ENCODE measurements around the gene CYP2U1.
A peak's percentile ranks its signal among the peaks of the same experiment; 100 is the strongest.

Gene CYP2U1

DNA sequence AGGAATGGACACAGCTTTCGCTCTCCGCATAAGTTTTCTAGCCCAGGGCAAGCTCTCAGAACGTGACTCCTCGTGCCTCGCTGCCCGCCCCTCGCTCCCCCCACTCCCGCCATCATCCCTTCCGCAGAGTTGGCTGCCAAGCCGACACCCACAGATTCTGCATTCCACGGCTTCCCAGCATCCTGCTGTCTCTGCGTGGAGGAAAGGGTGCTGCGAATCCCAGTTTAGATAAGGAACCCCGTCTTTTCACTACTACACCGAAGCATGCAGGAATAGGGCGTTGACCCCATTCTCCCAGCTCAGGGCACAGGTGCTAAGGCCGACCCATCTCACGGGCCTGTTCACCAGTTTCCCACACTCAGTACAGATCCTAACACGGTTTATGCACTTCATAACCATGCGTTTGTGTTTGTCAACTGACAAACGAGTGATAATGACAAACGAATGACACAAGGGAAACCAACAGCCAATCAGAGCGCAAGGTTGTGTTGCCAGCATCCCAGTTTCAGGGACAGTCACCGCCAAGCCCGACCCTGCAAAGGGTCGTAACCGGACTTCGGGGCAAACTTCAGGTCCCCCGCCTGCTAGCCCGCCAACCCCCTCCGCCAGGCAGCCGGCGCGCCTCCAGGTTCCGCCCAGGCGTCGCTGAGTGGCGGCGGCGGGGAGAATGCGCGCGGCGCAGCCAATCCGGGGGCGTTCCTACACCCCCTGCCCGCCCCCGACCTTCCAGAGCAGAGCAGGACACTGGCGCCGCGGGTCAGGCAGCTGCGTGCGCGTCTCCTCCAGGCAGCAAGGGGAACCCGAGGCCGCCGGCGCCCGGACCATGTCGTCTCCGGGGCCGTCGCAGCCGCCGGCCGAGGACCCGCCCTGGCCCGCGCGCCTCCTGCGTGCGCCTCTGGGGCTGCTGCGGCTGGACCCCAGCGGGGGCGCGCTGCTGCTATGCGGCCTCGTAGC lies at the start of gene CYP2U1:
Gene CYP2U1, plus strand, starts transcription at position 729 of the 954 bp plus-strand sequence. Its CDS starts 95 bp downstream, at position 824.
- peak within 1 kb of the TSS; percentile 77 for H3K4me3 ChIP-seq (ENCODE audit: low read depth, low read length)
- TF ChIP-seq, protein P1, sequence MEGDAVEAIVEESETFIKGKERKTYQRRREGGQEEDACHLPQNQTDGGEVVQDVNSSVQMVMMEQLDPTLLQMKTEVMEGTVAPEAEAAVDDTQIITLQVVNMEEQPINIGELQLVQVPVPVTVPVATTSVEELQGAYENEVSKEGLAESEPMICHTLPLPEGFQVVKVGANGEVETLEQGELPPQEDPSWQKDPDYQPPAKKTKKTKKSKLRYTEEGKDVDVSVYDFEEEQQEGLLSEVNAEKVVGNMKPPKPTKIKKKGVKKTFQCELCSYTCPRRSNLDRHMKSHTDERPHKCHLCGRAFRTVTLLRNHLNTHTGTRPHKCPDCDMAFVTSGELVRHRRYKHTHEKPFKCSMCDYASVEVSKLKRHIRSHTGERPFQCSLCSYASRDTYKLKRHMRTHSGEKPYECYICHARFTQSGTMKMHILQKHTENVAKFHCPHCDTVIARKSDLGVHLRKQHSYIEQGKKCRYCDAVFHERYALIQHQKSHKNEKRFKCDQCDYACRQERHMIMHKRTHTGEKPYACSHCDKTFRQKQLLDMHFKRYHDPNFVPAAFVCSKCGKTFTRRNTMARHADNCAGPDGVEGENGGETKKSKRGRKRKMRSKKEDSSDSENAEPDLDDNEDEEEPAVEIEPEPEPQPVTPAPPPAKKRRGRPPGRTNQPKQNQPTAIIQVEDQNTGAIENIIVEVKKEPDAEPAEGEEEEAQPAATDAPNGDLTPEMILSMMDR (IDR thresholded peaks at IDR 0.05; ENCODE audit: insufficient read depth, low read length, missing control alignments) = no peak
- ChIA-PET CTCF (interaction anchor here (0.6 to 1.7 kb wide), 6 partner anchors 10 to 641 kb away, joined by 3 to 12 read pairs (median 5); no protein-coding TSS in a partner anchor), POLR2A (interaction anchor here (0.7 kb wide), 1 partner anchor 10 kb away, joined by 3 read pairs; no protein-coding TSS in a partner anchor)
- no peak for DNase-seq (ENCODE audit: low read depth, low spot score)

DNA sequence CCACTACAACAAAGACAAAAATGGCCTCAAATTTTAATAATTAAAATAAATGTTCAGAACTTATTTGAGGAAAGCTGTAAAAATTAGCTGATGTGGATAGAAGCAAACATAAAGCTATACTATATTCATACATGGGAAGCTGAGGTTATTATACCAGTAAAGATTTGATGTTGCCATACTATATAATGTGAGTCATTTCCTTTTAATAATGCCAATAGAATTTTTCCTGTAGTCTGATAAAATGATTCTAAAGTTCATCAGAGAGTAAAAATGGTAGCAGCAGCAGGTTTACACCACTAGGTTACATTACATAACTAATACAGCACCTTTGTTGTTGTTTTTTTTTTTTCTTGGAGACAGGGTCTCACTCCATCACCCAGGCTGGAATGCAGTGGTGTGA lies 45.5 kb upstream of the CYP2U1 start:
- DNase-seq (ENCODE audit: low read depth, low spot score) = no peak
- TF ChIP-seq, protein P1 (IDR thresholded peaks at IDR 0.05; ENCODE audit: insufficient read depth, low read length, missing control alignments) = no peak
- CTCF ChIA-PET = interaction anchor here (1.5 kb wide), 1 partner anchor 27 kb away, joined by 4 read pairs; no protein-coding TSS in a partner anchor
- H3K4me3 ChIP-seq (ENCODE audit: low read depth, low read length) = no peak overlapping the region
- POLR2A ChIA-PET = no interaction called here

DNA sequence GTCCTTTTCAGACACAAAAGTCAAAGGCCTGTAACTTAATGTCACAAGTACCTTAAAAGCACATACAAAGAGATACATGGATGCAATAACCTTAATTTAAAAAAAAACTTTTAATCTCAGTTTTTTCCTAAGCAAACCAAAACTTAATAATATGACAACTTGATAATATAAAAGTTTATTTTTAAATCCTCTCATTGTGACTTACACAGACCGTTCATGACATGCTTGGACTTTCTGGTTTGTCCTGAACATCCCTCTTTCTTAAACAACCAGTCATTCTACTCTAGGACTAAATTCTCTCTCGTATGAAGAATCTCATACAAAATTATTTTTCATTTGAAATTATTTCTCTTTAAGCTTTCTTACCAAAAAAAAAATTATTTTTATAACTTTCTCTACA lies 43.1 kb upstream of the CYP2U1 start:
- POLR2A ChIA-PET = no interaction called here
- DNase-seq (ENCODE audit: low read depth, low spot score) = no peak
- no peak overlapping the region for H3K4me3 ChIP-seq (ENCODE audit: low read depth, low read length)
- TF ChIP-seq, protein P1 (IDR thresholded peaks at IDR 0.05; ENCODE audit: insufficient read depth, low read length, missing control alignments) = no peak
- CTCF ChIA-PET = no interaction called here

DNA sequence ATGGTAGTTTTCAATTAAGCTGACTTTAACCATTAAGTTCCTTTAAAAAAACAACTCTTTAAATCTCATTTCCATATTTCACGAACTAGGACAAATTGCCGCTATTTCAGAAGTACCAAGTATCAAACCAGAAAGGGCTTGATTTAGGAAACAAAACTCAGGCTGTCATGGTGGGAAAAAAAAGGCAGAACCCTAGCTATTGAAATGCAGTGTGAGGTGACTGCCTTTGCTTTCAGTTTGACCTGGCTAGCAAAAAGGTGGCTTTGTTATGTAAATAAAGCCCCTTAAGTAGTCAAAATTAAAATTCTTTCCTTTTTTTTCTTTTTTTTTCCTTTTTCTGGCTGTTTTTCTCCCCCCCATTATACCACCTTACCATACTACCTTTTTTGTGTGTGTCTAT lies 40.6 kb upstream of the CYP2U1 start:
- DNase-seq (ENCODE audit: low read depth, low spot score) = no peak
- H3K4me3 ChIP-seq (ENCODE audit: low read depth, low read length) = no peak overlapping the region
- ChIA-PET POLR2A (no interaction called here), CTCF (no interaction called here)
- TF ChIP-seq, protein P1 (IDR thresholded peaks at IDR 0.05; ENCODE audit: insufficient read depth, low read length, missing control alignments) = no peak

DNA sequence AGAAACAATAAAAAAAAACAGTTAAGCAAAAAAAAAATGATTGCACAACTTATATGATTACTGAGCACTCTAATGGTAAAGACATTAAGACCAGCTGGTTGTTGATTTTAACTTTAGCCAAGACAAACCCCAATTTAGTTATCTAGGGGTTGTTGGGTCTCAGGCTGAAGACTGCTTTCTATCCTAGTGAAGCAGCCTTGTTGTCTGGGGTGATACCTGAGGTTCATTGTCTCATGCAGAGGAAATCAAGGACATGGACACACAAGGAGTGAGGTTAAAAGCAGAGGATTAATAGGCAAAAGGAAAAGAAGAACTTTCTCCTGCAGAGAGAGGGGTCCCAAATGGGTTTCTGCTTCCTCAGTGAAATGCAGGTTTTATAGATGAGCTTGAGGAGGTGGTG lies 40.0 kb upstream of the CYP2U1 start:
- TF ChIP-seq, protein P1 (IDR thresholded peaks at IDR 0.05; ENCODE audit: insufficient read depth, low read length, missing control alignments) = no peak
- no peak overlapping the region for H3K4me3 ChIP-seq (ENCODE audit: low read depth, low read length)
- DNase-seq (ENCODE audit: low read depth, low spot score) = no peak
- ChIA-PET CTCF (interaction anchor here (0.7 kb wide), 1 partner anchor 37 kb away, joined by 3 read pairs; no protein-coding TSS in a partner anchor), POLR2A (no interaction called here)

Data from AG04449 (cell line).